Endothelial cell of umbilical vein (primary cell): ENCODE results near the gene ADD1. TPM values are rescaled to one million over a fixed set of nuclear protein-coding genes. Genes with fewer than 3 reads are reported as not detected.

Experiments
- BruUV-seq: library from RNA; stranded (reverse); fragments of 400-500 nt; replicated peaks from 2 replicates; lab custom pipeline; 2021; lab: Mats Ljungman, UMichigan
- CTCF ChIA-PET: fragments of 300-600, 350-600 bp; sonication (Branson Sonifier 250); formaldehyde crosslinking; loops from one replicate; lab custom pipeline; 2021; ENCODE audit warnings: antibody characterized with exemption, inconsistent platforms; lab: Charles Lee
- POLR2A ChIA-PET: fragments of 300-600, 350-600 bp; sonication (Branson Sonifier 250); formaldehyde crosslinking; loops from one replicate; lab custom pipeline; 2021; ENCODE audit warnings: antibody characterized with exemption, inconsistent platforms; lab: Charles Lee
- DNase-seq: peaks from one replicate; pipeline ENCODE4 v3.0.0-alpha.2; 2011; ENCODE audit warnings: low read depth, low spot score
- FAIRE-seq: peaks from 2 replicates; lab custom pipeline; 2011; peaks lifted over from hg19 to GRCh38; lab: Jason Lieb, UNC
- H2AFZ ChIP-seq: 2 replicates; pipeline ENCODE4 v1.6.0; 2012; ENCODE audit warnings: low read depth, low read length, control low read depth, inconsistent platforms
- H3K27ac ChIP-seq: 2 replicates; pipeline ENCODE4 v1.5.1; 2011; ENCODE audit warnings: low read depth, mild to moderate bottlenecking, control low read depth, low read length, moderate library complexity; ENCODE audit not compliant: insufficient read depth
- H3K27me3 ChIP-seq, 2 experiments: 2 replicates each; pipeline versions ENCODE4 v1.6.0 to v1.6.1; 2011; ENCODE audit warnings: low read length in 2 of 2, mixed read lengths in 1 of 2; ENCODE audit not compliant: control insufficient read depth in 2 of 2, insufficient read depth in 2 of 2
- H3K36me3 ChIP-seq, 2 experiments: 2 replicates in 1 of 2; 3 replicates in 1 of 2; pipeline ENCODE4 v1.5.1; 2011; ENCODE audit warnings: low read length in 2 of 2, mild to moderate bottlenecking in 1 of 2, moderate library complexity in 1 of 2; ENCODE audit not compliant: control insufficient read depth in 2 of 2, insufficient read depth in 2 of 2; ENCODE audit errors: extremely low read depth in 1 of 2
- H3K4me1 ChIP-seq: 3 replicates; pipeline ENCODE4 v1.5.1; 2011; ENCODE audit warnings: mild to moderate bottlenecking, low read length; ENCODE audit not compliant: control insufficient read depth, insufficient read depth; ENCODE audit errors: extremely low read depth
- H3K4me2 ChIP-seq: 2 replicates; pipeline ENCODE4 v1.6.1; 2011; ENCODE audit warnings: low read length, control low read depth, mixed read lengths; ENCODE audit not compliant: insufficient read depth
- H3K4me3 ChIP-seq, 3 experiments: fragments of 200-600 bp in 1 of 3; sonication (generic), shearing (Covaris generic) in 1 of 3; replicated peaks in 1 of 3; 2 replicates each; pipeline ENCODE4 v1.5.1; 2011 to 2016; ENCODE audit warnings: control low read depth in 3 of 3, low read length in 3 of 3, mild to moderate bottlenecking in 2 of 3, inconsistent platforms in 1 of 3, low read depth in 1 of 3, moderate library complexity in 1 of 3; ENCODE audit not compliant: insufficient read depth in 1 of 3
- H3K79me2 ChIP-seq: 2 replicates; pipeline ENCODE4 v1.6.0; 2012; ENCODE audit warnings: low read length, inconsistent platforms; ENCODE audit not compliant: control insufficient read depth, insufficient read depth
- H3K9ac ChIP-seq: replicated peaks from 2 replicates; pipeline ENCODE3; 2011; ENCODE audit warnings: low read length, control low read depth; ENCODE audit not compliant: insufficient read depth; ENCODE audit errors: extremely low read depth
- H3K9me1 ChIP-seq: replicated peaks from 3 replicates; pipeline ENCODE4 v1.6.0; 2011; ENCODE audit warnings: mild to moderate bottlenecking, low read length; ENCODE audit not compliant: control insufficient read depth, insufficient read depth; ENCODE audit errors: extremely low read depth
- H3K9me3 ChIP-seq: replicated peaks from 2 replicates; pipeline ENCODE4 v1.5.1; 2012; ENCODE audit warnings: low read length, inconsistent platforms; ENCODE audit not compliant: control insufficient read depth, insufficient read depth
- H4K20me1 ChIP-seq: replicated peaks from 2 replicates; pipeline ENCODE3; 2011; ENCODE audit warnings: mild to moderate bottlenecking, low read length; ENCODE audit not compliant: control insufficient read depth, insufficient read depth; ENCODE audit errors: extremely low read depth
- EZH2 ChIP-seq: IDR thresholded peaks from 2 replicates; pipeline ENCODE4 v1.6.1; 2012; ENCODE audit warnings: borderline replicate concordance, low read depth, mild to moderate bottlenecking, moderate library complexity, low read length, inconsistent platforms; ENCODE audit not compliant: severe bottlenecking
- FOS ChIP-seq: IDR thresholded peaks from 2 replicates; pipeline ENCODE4 v1.6.1; 2011; ENCODE audit warnings: mild to moderate bottlenecking, low read length, moderate library complexity, borderline replicate concordance; ENCODE audit not compliant: insufficient read depth
- GATA2 ChIP-seq: IDR thresholded peaks from 2 replicates; pipeline ENCODE4 v1.7.0; 2011; ENCODE audit warnings: low read depth, mild to moderate bottlenecking, moderate library complexity, mixed read lengths, low read length; ENCODE audit not compliant: insufficient read length, insufficient read depth
- JUN ChIP-seq: IDR thresholded peaks from 2 replicates; pipeline ENCODE4 v1.6.1; 2011; ENCODE audit warnings: borderline replicate concordance, low read depth; ENCODE audit not compliant: insufficient read length, insufficient read depth
- dilution Hi-C: fragments of 300-500 bp; cut with MboI; formaldehyde crosslinking; loops from one replicate; pipeline ENCODE4 v1.15.0; 2019; ENCODE audit warnings: low sequenced_read_pairs; ENCODE audit not compliant: extremely low pct_ligation_motif_present
- intact Hi-C: fragments of 100-400 bp; cut with micrococcal nuclease; formaldehyde crosslinking; loops from one replicate; pipeline ENCODE4 v1.10.0; 2022
- polyA plus RNA-seq, 4 experiments: library from polyadenylated mRNA; depleted of rRNA in 3 of 4; stranded (reverse) in 3 of 4; unstranded in 1 of 4; fragments of >200 nt; gene quantifications; 2 replicates each; pipeline versions ENCODE4 v1.2.1 to v1.2.3, GENCODE V29; 2011 to 2012; ENCODE audit warnings: missing spikeins in 1 of 4
- total RNA-seq: library from RNA; stranded (reverse); gene quantifications from 2 replicates; pipeline ENCODE4 v1.2.3, GENCODE V29; 2021
- TF ChIP-seq, protein P1 (sequence below), 2 donors: IDR thresholded peaks; 1 replicate in 1 of 2; 2 replicates in 1 of 2; pipeline ENCODE4 v1.5.1; 2011; ENCODE audit warnings: low read length in 2 of 2, mild to moderate bottlenecking in 2 of 2, moderate library complexity in 2 of 2, control low read depth in 1 of 2, inconsistent platforms in 1 of 2, low read depth in 1 of 2; ENCODE audit not compliant: insufficient read depth in 1 of 2; ENCODE audit errors: extremely low read depth in 1 of 2

Gene ADD1
- total and polyA plus RNA-seq, 2 donors (not counting 3 experiments of a cell fraction or from before 2014, with no cell fraction given): 219 to 305 TPM

DNA sequence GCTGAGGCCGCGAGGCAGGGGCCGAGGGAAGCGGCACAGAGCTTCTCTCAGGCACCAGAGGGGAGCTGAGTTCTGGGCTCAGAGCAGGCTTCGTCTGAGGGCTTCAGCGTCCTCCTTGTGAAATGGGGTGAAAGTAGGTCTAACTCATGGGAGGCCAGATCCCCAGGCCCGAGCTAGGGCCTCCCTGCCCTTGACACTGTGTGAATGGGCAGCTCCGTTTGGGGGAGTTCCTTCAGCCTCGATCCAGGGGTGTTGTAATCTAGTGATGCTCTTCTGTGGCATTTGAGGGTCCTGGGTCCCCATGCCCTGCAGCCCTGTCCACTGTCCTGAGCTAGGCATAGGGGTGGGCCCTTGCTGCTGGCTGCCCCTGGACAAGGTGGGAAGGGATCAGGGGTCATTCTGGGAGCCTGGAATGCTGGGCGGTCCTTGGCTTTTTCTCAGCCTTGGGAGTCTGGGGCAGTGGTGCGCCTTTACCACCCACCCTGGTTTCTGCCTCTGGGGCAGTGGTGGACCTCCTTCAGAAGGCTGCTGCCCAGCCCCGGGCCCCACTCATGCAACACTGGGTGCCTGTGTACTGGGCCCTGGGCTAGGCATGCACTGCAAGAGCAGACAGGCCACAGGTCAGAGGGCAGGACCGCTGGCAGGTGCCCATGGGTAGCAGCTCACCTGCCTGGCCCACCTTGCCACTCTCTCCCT is 46.6 kb upstream of the ADD1 start:
- H3K36me3 ChIP-seq: no peaks in the 10 kb centered on the region
- no peak for TF ChIP-seq GATA2
- TF ChIP-seq JUN: no peak
- TF ChIP-seq, protein P1, sequence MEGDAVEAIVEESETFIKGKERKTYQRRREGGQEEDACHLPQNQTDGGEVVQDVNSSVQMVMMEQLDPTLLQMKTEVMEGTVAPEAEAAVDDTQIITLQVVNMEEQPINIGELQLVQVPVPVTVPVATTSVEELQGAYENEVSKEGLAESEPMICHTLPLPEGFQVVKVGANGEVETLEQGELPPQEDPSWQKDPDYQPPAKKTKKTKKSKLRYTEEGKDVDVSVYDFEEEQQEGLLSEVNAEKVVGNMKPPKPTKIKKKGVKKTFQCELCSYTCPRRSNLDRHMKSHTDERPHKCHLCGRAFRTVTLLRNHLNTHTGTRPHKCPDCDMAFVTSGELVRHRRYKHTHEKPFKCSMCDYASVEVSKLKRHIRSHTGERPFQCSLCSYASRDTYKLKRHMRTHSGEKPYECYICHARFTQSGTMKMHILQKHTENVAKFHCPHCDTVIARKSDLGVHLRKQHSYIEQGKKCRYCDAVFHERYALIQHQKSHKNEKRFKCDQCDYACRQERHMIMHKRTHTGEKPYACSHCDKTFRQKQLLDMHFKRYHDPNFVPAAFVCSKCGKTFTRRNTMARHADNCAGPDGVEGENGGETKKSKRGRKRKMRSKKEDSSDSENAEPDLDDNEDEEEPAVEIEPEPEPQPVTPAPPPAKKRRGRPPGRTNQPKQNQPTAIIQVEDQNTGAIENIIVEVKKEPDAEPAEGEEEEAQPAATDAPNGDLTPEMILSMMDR (IDR thresholded peaks at IDR 0.05; ENCODE audit: extremely low read depth in 1 of 2, insufficient read depth in 1 of 2, low read depth in 1 of 2, low read length in 2 of 2): no peak
- no peak for TF ChIP-seq EZH2
- no peak for TF ChIP-seq FOS
- no peaks in the 10 kb centered on the region for H3K27me3 ChIP-seq
- DNase-seq (no peak), FAIRE-seq (no peak)
- intact Hi-C loops: no loop called here
- no peak overlapping the region for H3K4me3 ChIP-seq
- H3K9me1 ChIP-seq: no peaks in the 10 kb centered on the region
- POLR2A ChIA-PET: no interaction called here
- CTCF ChIA-PET: interaction anchor here (0.8 to 1.5 kb wide), 4 partner anchors 15 to 71 kb away, joined by 3 to 7 read pairs (median 4); no protein-coding TSS in a partner anchor
- peaks cover 78% of the 10 kb centered on the region for H3K4me1 ChIP-seq
- no TSS peak for BruUV-seq
- H3K9me3 ChIP-seq: no peaks in the 10 kb centered on the region
- H3K27ac ChIP-seq: peak overlapping the region; percentile 26
- no peaks in the 10 kb centered on the region for H4K20me1 ChIP-seq
- no peak overlapping the region for H3K4me2 ChIP-seq
- no peak overlapping the region for H2AFZ ChIP-seq
- dilution Hi-C loops: no loop called here
- H3K9ac ChIP-seq: no peak overlapping the region
- H3K79me2 ChIP-seq: peaks cover 45% of the 10 kb centered on the region
